Panc1 (cell line): ENCODE measurements around the gene FGR. TPM values are rescaled to one million over a fixed set of nuclear protein-coding genes. Genes with fewer than 3 reads are reported as not detected.
A peak's percentile ranks its signal among the peaks of the same experiment; 100 is the strongest.

Experiments used
- ATAC-seq: fragments of 200-7000 bp; cut with Tn5 transposase; 2 replicates; pipeline ENCODE4 v1.9.1; 2020; ENCODE audit warnings: mild to moderate bottlenecking, moderate library complexity
- BruUV-seq: library from RNA; stranded (reverse); fragments of 400-500 nt; replicated peaks from 2 replicates; lab custom pipeline; 2021; lab: Mats Ljungman, UMichigan
- CTCF ChIA-PET: fragments of 300-600 bp; sonication (Branson Sonifier 250); formaldehyde crosslinking; loops from one replicate; lab custom pipeline; 2022; ENCODE audit warnings: antibody characterized with exemption; lab: Charles Lee
- POLR2A ChIA-PET: fragments of 300-600 bp; sonication (Branson Sonifier 250); formaldehyde crosslinking; loops from one replicate; lab custom pipeline; 2022; ENCODE audit warnings: antibody characterized with exemption; lab: Charles Lee
- DNase-seq: peaks from one replicate; pipeline ENCODE4 v3.0.0-alpha.2; 2010; ENCODE audit warnings: low read depth, low spot score
- H3K27ac ChIP-seq: 2 replicates; pipeline ENCODE4 v1.5.1; 2011; ENCODE audit warnings: mild to moderate bottlenecking, low read length, inconsistent platforms
- H3K27me3 ChIP-seq: fragments of 200-500 bp; sonication (Bioruptor generic); 2 replicates; pipeline ENCODE4 v1.6.0; 2014; ENCODE audit warnings: low read length, inconsistent platforms; ENCODE audit not compliant: control insufficient read depth, insufficient read depth
- H3K36me3 ChIP-seq: fragments of 200-500 bp; sonication (Bioruptor generic); 2 replicates; pipeline ENCODE4 v1.5.1; 2014; ENCODE audit warnings: inconsistent platforms, mild to moderate bottlenecking, low read length, moderate library complexity; ENCODE audit not compliant: control insufficient read depth, insufficient read depth
- H3K4me1 ChIP-seq: 2 replicates; pipeline ENCODE4 v1.5.1; 2011; ENCODE audit warnings: inconsistent platforms, mild to moderate bottlenecking, low read length, moderate library complexity; ENCODE audit not compliant: control insufficient read depth, insufficient read depth
- H3K4me3 ChIP-seq, 2 experiments: 2 replicates each; pipeline ENCODE4 v1.5.1; 2011 to 2012; ENCODE audit warnings: low read depth in 2 of 2, low read length in 2 of 2, mild to moderate bottlenecking in 2 of 2, inconsistent platforms in 1 of 2, moderate library complexity in 1 of 2
- H3K9me3 ChIP-seq: fragments of 200-500 bp; sonication (Bioruptor generic); 2 replicates; pipeline ENCODE4 v1.5.1; 2014; ENCODE audit warnings: low read depth, mild to moderate bottlenecking, inconsistent platforms, low read length, moderate library complexity; ENCODE audit not compliant: control insufficient read depth, insufficient read depth
- POLR2AphosphoS5 ChIP-seq: IDR thresholded peaks from 2 replicates; pipeline ENCODE4 v1.6.1; 2012; ENCODE audit warnings: mild to moderate bottlenecking, low read depth, low read length, moderate library complexity
- SIN3A ChIP-seq: IDR thresholded peaks from 2 replicates; pipeline ENCODE4 v1.6.1; 2012; ENCODE audit warnings: low read depth, mild to moderate bottlenecking, low read length, moderate library complexity, borderline replicate concordance; ENCODE audit not compliant: insufficient read depth
- TCF7L2 ChIP-seq: IDR thresholded peaks from 2 replicates; pipeline ENCODE4 v1.6.1; 2011; ENCODE audit warnings: mild to moderate bottlenecking, low read depth, low read length, inconsistent platforms
- in situ Hi-C: cut with HindIII; loops from 2 replicates; pipeline ENCODE4 v1.10.0; 2016; ENCODE audit warnings: low sequenced_read_pairs, low pct_unique_long_range_greater_than_20kb
- intact Hi-C: fragments of 100-400 bp; cut with micrococcal nuclease; formaldehyde crosslinking; loops from one replicate; pipeline ENCODE4 v1.10.0; 2022; ENCODE audit not compliant: unreplicated experiment
- total RNA-seq: library from RNA; stranded (reverse); gene quantifications from one replicate; pipeline ENCODE4 v1.2.1, GENCODE V29; 2021; ENCODE audit not compliant: unreplicated experiment
- TF ChIP-seq, protein P1 (sequence below), 2 experiments: IDR thresholded peaks; 2 replicates each; pipeline ENCODE4 v1.6.1; 2011 to 2012; ENCODE audit warnings: low read depth in 2 of 2, control low read depth in 1 of 2, low read length in 1 of 2, mild to moderate bottlenecking in 1 of 2, moderate library complexity in 1 of 2; ENCODE audit not compliant: insufficient read depth in 1 of 2
- TF ChIP-seq, protein P2 (sequence below): fragments of 450-650 bp; IDR thresholded peaks from 2 replicates; pipeline ENCODE4 v1.5.1; 2017; ENCODE audit warnings: mild to moderate bottlenecking

The FGR gene
- total RNA-seq, 1 experiment from 2014 or later, result 0.18 TPM

DNA sequence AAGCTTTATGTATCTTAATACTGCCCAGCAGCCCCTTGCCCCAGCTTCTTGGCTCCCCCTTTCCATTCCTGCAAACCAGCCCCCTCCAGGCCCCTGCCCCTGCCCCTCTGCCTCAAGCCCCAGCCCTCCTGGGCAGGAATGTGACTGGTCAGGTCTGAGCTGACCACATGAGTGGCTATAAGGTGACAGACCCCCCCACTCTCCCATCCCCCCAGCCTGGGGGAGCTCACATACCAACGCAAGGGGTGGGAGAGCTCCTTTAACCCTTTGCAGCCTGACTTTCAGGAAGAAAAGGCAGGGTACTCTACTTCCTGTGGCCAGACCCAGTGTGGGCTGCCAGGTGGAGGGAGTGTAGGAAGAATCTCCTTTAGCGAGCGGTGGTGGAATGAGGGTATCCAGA is 64.2 kb downstream of the FGR start:
- BruUV-seq, result no TSS peak
- DNase-seq, result no peak
- in situ Hi-C loops, result no loop called here
- POLR2A ChIA-PET, result interaction anchor here (0.7 kb wide), 1 partner anchor 46 kb away, joined by 4 read pairs; no protein-coding TSS in a partner anchor
- peak overlapping the region; percentile 91 for H3K27ac ChIP-seq
- H3K27me3 ChIP-seq, result no peaks in the 10 kb centered on the region
- CTCF ChIA-PET, result interaction anchor here (0.6 to 7.6 kb wide), 3 partner anchors 14 to 31 kb away, joined by 3 to 46 read pairs (median 3); no protein-coding TSS in a partner anchor
- peaks cover 85% of the 10 kb centered on the region for H3K4me1 ChIP-seq
- H3K9me3 ChIP-seq, result no peaks in the 10 kb centered on the region
- H3K36me3 ChIP-seq, result no peaks in the 10 kb centered on the region
- TF ChIP-seq TCF7L2 (no peak), SIN3A (no peak)
- TF ChIP-seq, protein P1, sequence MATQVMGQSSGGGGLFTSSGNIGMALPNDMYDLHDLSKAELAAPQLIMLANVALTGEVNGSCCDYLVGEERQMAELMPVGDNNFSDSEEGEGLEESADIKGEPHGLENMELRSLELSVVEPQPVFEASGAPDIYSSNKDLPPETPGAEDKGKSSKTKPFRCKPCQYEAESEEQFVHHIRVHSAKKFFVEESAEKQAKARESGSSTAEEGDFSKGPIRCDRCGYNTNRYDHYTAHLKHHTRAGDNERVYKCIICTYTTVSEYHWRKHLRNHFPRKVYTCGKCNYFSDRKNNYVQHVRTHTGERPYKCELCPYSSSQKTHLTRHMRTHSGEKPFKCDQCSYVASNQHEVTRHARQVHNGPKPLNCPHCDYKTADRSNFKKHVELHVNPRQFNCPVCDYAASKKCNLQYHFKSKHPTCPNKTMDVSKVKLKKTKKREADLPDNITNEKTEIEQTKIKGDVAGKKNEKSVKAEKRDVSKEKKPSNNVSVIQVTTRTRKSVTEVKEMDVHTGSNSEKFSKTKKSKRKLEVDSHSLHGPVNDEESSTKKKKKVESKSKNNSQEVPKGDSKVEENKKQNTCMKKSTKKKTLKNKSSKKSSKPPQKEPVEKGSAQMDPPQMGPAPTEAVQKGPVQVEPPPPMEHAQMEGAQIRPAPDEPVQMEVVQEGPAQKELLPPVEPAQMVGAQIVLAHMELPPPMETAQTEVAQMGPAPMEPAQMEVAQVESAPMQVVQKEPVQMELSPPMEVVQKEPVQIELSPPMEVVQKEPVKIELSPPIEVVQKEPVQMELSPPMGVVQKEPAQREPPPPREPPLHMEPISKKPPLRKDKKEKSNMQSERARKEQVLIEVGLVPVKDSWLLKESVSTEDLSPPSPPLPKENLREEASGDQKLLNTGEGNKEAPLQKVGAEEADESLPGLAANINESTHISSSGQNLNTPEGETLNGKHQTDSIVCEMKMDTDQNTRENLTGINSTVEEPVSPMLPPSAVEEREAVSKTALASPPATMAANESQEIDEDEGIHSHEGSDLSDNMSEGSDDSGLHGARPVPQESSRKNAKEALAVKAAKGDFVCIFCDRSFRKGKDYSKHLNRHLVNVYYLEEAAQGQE (IDR thresholded peaks at IDR 0.05; ENCODE audit: insufficient read depth in 1 of 2, low read depth in 2 of 2, low read length in 1 of 2), result no peak
- TF ChIP-seq, protein P2, sequence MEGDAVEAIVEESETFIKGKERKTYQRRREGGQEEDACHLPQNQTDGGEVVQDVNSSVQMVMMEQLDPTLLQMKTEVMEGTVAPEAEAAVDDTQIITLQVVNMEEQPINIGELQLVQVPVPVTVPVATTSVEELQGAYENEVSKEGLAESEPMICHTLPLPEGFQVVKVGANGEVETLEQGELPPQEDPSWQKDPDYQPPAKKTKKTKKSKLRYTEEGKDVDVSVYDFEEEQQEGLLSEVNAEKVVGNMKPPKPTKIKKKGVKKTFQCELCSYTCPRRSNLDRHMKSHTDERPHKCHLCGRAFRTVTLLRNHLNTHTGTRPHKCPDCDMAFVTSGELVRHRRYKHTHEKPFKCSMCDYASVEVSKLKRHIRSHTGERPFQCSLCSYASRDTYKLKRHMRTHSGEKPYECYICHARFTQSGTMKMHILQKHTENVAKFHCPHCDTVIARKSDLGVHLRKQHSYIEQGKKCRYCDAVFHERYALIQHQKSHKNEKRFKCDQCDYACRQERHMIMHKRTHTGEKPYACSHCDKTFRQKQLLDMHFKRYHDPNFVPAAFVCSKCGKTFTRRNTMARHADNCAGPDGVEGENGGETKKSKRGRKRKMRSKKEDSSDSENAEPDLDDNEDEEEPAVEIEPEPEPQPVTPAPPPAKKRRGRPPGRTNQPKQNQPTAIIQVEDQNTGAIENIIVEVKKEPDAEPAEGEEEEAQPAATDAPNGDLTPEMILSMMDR, result no peak
- intact Hi-C loops, result no loop called here
- no peak for ATAC-seq
- H3K4me3 ChIP-seq, result no peak overlapping the region

DNA sequence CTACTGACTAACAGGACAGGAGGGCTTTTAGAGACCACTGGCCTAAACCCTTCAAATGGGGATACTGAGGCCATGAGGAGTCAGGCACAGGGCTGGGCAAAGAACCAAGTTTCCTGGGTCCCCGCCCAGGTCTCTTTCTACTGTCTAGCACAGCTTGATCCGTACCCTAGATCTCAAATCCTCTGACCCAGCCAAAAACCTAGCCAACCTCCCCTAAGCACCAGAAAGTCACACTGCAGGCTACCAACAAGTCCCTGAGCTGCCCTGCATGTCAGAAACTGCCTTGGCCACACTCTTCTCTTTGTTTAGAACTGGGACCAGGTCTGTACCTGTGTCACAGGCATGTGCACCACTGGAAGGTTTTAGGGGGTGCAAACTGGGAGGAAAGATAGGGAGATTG is 64.6 kb downstream of the FGR start:
- ATAC-seq (no peak), DNase-seq (no peak)
- intact Hi-C loops (no loop called here), in situ Hi-C loops (no loop called here)
- Histone ChIP-seq H3K27me3 (no peaks in the 10 kb centered on the region), H3K36me3 (no peaks in the 10 kb centered on the region), H3K9me3 (no peaks in the 10 kb centered on the region), H3K4me3 (no peak overlapping the region), H3K27ac (peak overlapping the region; percentile 91), H3K4me1 (peaks cover 89% of the 10 kb centered on the region)
- TF ChIP-seq TCF7L2 (no peak), SIN3A (no peak), POLR2AphosphoS5 (no peak)
- TF ChIP-seq, protein P1 (IDR thresholded peaks at IDR 0.05; ENCODE audit: insufficient read depth in 1 of 2, low read depth in 2 of 2, low read length in 1 of 2), result no peak
- TF ChIP-seq, protein P2, result no peak
- ChIA-PET CTCF (interaction anchor here (0.6 to 7.6 kb wide), 3 partner anchors 14 to 31 kb away, joined by 3 to 46 read pairs (median 3); no protein-coding TSS in a partner anchor), POLR2A (no interaction called here)
- no TSS peak for BruUV-seq
